ENCODE data around the gene FJX1. TPM values are rescaled to one million over a fixed set of nuclear protein-coding genes. Genes with fewer than 3 reads are reported as not detected.

Gene FJX1
- total RNA-seq, 1 experiment from 2014 or later = 13.7 TPM

DNA sequence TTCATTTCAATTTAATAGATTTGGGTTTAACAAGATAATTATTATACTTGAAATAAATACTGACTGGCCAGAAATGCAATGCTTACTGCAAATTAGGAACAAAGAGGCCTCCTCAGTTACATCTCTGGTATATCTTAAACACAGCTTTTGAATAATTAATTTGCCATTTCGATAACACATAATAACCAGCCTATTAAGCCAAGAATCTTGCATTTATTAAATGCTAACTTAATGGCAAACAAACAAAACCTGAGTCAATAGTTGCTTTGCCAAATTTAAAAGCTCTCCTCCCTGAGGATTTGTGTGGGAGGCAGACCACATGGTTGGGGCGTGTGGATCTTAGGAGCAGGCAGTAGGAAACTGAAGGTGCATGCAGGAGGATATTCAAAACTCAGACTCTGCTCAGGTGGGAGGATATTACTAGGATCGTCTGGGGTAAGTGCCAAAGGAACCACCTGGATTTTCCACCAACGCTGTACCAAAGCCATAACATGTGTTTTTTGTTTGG, 17.9 kb upstream of the FJX1 start:
- Histone ChIP-seq H3K4me2 (ENCODE audit: low read length) (no peak overlapping the region), H3K4me1 (ENCODE audit: control insufficient read depth in 1 of 2, insufficient read depth in 2 of 2, low read length in 2 of 2) (no peaks in the 10 kb centered on the region), H3K9me2 (ENCODE audit: insufficient read depth) (no peaks in the 10 kb centered on the region), H4K20me1 (ENCODE audit: insufficient read depth) (no peaks in the 10 kb centered on the region), H3K36me3 (ENCODE audit: control insufficient read depth in 1 of 2, insufficient read depth in 2 of 2, low read length in 2 of 2) (no peaks in the 10 kb centered on the region), H3K9ac (ENCODE audit: low read length) (no peak overlapping the region), H3K9me3 (ENCODE audit: control insufficient read depth in 1 of 2, insufficient read depth in 1 of 2, low read depth in 1 of 2, low read length in 2 of 2) (no peaks in the 10 kb centered on the region), H3K4me3 (replicated peaks in 1 of 2; ENCODE audit: low read depth in 1 of 2, low read length in 2 of 2) (no peak overlapping the region), H3K27me3 (ENCODE audit: insufficient read depth, low read length) (peaks cover 25% of the 10 kb centered on the region), H3K27ac (ENCODE audit: low read depth, low read length) (no peak overlapping the region), H2AFZ (ENCODE audit: low read depth, low read length, poor library complexity, severe bottlenecking) (no peak overlapping the region), H3K79me2 (ENCODE audit: insufficient read depth, low read length) (no peaks in the 10 kb centered on the region)
- POLR2A ChIA-PET = no interaction called here
- DNase-seq (ENCODE audit: low read depth, low spot score) = no peak
- CTCF ChIA-PET = no interaction called here
- no TSS peak for BruUV-seq (replicated peaks)
- intact Hi-C loops (cut with micrococcal nuclease) = no loop called here
- no peak for ATAC-seq
- TF ChIP-seq CBX3 (IDR thresholded peaks at IDR 0.05; ENCODE audit: low read depth) (no peak), RAD21 (IDR thresholded peaks at IDR 0.05; ENCODE audit: low read depth) (no peak), FOSL1 (IDR thresholded peaks at IDR 0.05; ENCODE audit: low read depth) (no peak), JUND (IDR thresholded peaks at IDR 0.05) (no peak)
- RAD21 ChIA-PET (ENCODE audit: low non-redundant PET in 1 of 2, low total read pairs in 2 of 2, uncharacterized antibody in 2 of 2, unreplicated experiment in 2 of 2) = no interaction called here

DNA sequence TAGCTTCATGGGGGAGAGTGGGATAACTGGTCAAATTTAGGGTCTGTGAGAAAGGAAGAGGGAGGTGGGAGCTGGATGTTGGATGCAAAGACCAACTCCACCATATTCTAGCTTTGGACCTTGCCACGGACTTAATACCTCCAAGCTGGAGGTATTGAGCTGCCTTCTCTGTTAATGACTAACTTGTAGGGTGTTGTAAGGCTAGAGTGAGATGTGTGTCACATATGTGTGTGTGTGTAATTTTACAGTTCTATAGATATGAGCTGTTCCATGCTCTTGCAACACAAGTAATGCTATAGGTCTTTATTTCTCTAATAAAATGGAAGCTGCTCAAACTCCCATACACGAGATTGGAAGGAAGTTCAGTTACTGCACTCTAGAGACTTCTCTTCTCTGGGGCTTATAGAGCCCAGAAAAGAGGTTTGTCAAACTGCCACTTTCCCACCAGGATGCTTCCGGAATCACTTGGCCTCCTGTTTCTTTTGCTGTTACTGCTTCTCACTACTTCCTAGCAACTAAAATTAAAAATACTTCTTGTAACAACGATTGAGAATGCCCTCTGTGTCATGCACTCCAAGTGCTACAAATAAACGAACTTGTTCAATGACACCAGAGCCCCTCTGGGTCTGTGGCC, 16.0 kb upstream of the FJX1 start:
- CTCF ChIA-PET = no interaction called here
- TF ChIP-seq SIN3A (IDR thresholded peaks at IDR 0.05; ENCODE audit: low read depth) (no peak), TCF7L2 (IDR thresholded peaks at IDR 0.05; ENCODE audit: borderline replicate concordance, extremely low read depth, insufficient read depth, insufficient read length) (no peak), EZH2 (IDR thresholded peaks at IDR 0.05) (no peak), SP1 (IDR thresholded peaks at IDR 0.05; ENCODE audit: low read depth) (no peak), POLR2A (IDR thresholded peaks at IDR 0.05; ENCODE audit: borderline replicate concordance, extremely low read depth, insufficient read depth, insufficient read length) (no peak), SRF (IDR thresholded peaks at IDR 0.05; ENCODE audit: low read depth) (no peak), CEBPB (IDR thresholded peaks at IDR 0.05; ENCODE audit: low read depth) (no peak), ZFX (IDR thresholded peaks at IDR 0.05) (no peak), CBX3 (IDR thresholded peaks at IDR 0.05; ENCODE audit: low read depth) (no peak), ZNF274 (IDR thresholded peaks at IDR 0.05; ENCODE audit: low read depth, low read length) (no peak), POLR2AphosphoS5 (IDR thresholded peaks at IDR 0.05; ENCODE audit: low read depth, low read length) (no peak)
- TF ChIP-seq, protein P1, sequence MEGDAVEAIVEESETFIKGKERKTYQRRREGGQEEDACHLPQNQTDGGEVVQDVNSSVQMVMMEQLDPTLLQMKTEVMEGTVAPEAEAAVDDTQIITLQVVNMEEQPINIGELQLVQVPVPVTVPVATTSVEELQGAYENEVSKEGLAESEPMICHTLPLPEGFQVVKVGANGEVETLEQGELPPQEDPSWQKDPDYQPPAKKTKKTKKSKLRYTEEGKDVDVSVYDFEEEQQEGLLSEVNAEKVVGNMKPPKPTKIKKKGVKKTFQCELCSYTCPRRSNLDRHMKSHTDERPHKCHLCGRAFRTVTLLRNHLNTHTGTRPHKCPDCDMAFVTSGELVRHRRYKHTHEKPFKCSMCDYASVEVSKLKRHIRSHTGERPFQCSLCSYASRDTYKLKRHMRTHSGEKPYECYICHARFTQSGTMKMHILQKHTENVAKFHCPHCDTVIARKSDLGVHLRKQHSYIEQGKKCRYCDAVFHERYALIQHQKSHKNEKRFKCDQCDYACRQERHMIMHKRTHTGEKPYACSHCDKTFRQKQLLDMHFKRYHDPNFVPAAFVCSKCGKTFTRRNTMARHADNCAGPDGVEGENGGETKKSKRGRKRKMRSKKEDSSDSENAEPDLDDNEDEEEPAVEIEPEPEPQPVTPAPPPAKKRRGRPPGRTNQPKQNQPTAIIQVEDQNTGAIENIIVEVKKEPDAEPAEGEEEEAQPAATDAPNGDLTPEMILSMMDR (IDR thresholded peaks at IDR 0.05 in 2 of 3, conservative IDR thresholded peaks at IDR 0.05 in 1 of 3; ENCODE audit: borderline replicate concordance in 1 of 3, insufficient read depth in 1 of 3, low read depth in 2 of 3, low read length in 2 of 3) = no peak
- TF ChIP-seq, protein P2, sequence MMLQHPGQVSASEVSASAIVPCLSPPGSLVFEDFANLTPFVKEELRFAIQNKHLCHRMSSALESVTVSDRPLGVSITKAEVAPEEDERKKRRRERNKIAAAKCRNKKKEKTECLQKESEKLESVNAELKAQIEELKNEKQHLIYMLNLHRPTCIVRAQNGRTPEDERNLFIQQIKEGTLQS (IDR thresholded peaks at IDR 0.05) = no peak
- TF ChIP-seq, protein P3, sequence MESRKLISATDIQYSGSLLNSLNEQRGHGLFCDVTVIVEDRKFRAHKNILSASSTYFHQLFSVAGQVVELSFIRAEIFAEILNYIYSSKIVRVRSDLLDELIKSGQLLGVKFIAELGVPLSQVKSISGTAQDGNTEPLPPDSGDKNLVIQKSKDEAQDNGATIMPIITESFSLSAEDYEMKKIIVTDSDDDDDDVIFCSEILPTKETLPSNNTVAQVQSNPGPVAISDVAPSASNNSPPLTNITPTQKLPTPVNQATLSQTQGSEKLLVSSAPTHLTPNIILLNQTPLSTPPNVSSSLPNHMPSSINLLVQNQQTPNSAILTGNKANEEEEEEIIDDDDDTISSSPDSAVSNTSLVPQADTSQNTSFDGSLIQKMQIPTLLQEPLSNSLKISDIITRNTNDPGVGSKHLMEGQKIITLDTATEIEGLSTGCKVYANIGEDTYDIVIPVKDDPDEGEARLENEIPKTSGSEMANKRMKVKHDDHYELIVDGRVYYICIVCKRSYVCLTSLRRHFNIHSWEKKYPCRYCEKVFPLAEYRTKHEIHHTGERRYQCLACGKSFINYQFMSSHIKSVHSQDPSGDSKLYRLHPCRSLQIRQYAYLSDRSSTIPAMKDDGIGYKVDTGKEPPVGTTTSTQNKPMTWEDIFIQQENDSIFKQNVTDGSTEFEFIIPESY (IDR thresholded peaks at IDR 0.05; ENCODE audit: extremely low read depth, insufficient replicate concordance, low read length) = no peak
- TF ChIP-seq, protein P4, sequence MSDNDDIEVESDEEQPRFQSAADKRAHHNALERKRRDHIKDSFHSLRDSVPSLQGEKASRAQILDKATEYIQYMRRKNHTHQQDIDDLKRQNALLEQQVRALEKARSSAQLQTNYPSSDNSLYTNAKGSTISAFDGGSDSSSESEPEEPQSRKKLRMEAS (IDR thresholded peaks at IDR 0.05) = no peak

More for the DNA sequence above, 16.0 kb upstream of the FJX1 start:
- Histone ChIP-seq H2AFZ (ENCODE audit: low read depth, low read length, poor library complexity, severe bottlenecking) (no peak overlapping the region), H3K9me2 (ENCODE audit: insufficient read depth) (no peaks in the 10 kb centered on the region), H3K4me3 (replicated peaks in 1 of 2; ENCODE audit: low read depth in 1 of 2, low read length in 2 of 2) (no peak overlapping the region), H3K4me2 (ENCODE audit: low read length) (no peak overlapping the region), H3K79me2 (ENCODE audit: insufficient read depth, low read length) (no peaks in the 10 kb centered on the region), H3K27me3 (ENCODE audit: insufficient read depth, low read length) (peaks cover 43% of the 10 kb centered on the region), H3K27ac (ENCODE audit: low read depth, low read length) (no peak overlapping the region), H3K9me3 (ENCODE audit: control insufficient read depth in 1 of 2, insufficient read depth in 1 of 2, low read depth in 1 of 2, low read length in 2 of 2) (no peaks in the 10 kb centered on the region), H3K4me1 (ENCODE audit: control insufficient read depth in 1 of 2, insufficient read depth in 2 of 2, low read length in 2 of 2) (no peaks in the 10 kb centered on the region), H3K36me3 (ENCODE audit: control insufficient read depth in 1 of 2, insufficient read depth in 2 of 2, low read length in 2 of 2) (no peaks in the 10 kb centered on the region), H3K9ac (ENCODE audit: low read length) (no peak overlapping the region), H4K20me1 (ENCODE audit: insufficient read depth) (no peaks in the 10 kb centered on the region)
- no TSS peak for BruUV-seq (replicated peaks)
- ChIA-PET RAD21 (ENCODE audit: low non-redundant PET in 1 of 2, low total read pairs in 2 of 2, uncharacterized antibody in 2 of 2, unreplicated experiment in 2 of 2) (no interaction called here), POLR2A (no interaction called here)
- DNase-seq (ENCODE audit: low read depth, low spot score) (no peak), ATAC-seq (no peak)
- intact Hi-C loops (cut with micrococcal nuclease) = no loop called here
